ENCODE data around the gene HSD17B1.
"Not testable (repeated sequence)": the region's sequence is repeated elsewhere in the genome, so short reads cannot be mapped to it uniquely, and the experiment has no call there.

HSD17B1 gene

GRCh38 chr17:42526031-42526444 is 26.7 kb upstream of the HSD17B1 start:
- no peak for FAIRE-seq

DNA sequence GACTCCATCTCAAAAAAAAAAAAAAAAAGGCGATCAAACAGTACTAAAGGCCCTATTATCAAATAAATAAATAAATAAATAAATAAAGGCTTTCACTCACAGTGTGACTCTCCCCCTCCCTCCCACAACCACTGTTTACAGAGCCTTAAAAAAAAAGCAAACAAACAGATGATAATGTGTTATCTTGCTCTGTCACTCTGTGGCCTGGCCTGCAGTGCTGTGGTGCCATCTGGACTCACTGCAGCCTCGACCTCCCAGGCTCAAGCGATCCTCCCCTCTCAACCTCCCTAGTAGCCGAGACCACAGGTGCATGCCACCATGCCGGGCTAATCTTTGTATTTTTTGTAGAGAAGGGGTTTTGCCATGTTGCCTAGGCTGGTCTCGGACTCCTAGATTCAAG is 24.8 kb upstream of the HSD17B1 start:
- FAIRE-seq = no peak

- no peak for FAIRE-seq
Measured at GRCh38 chr17:42529061-42529460, 23.7 kb upstream of the HSD17B1 start.

GRCh38 chr17:42530952-42531454 is 21.7 kb upstream of the HSD17B1 start:
- no peak for FAIRE-seq

- FAIRE-seq = no peak
Measured at GRCh38 chr17:42531455-42532354, 21.0 kb upstream of the HSD17B1 start.

- FAIRE-seq = no peak
Measured at GRCh38 chr17:42535155-42536047, 17.3 kb upstream of the HSD17B1 start.

- FAIRE-seq = no peak
Measured at GRCh38 chr17:42536048-42536371, 16.7 kb upstream of the HSD17B1 start, which contains the start of gene NAGLU. Gene NAGLU (plus strand): TSS chr17:42536241. CDS start chr17:42536273, 32 bp downstream.

GRCh38 chr17:42536372-42537155 is 16.2 kb upstream of the HSD17B1 start:
- FAIRE-seq = no peak

- FAIRE-seq = no peak
Measured at GRCh38 chr17:42537156-42537805, 15.4 kb upstream of the HSD17B1 start.

DNA sequence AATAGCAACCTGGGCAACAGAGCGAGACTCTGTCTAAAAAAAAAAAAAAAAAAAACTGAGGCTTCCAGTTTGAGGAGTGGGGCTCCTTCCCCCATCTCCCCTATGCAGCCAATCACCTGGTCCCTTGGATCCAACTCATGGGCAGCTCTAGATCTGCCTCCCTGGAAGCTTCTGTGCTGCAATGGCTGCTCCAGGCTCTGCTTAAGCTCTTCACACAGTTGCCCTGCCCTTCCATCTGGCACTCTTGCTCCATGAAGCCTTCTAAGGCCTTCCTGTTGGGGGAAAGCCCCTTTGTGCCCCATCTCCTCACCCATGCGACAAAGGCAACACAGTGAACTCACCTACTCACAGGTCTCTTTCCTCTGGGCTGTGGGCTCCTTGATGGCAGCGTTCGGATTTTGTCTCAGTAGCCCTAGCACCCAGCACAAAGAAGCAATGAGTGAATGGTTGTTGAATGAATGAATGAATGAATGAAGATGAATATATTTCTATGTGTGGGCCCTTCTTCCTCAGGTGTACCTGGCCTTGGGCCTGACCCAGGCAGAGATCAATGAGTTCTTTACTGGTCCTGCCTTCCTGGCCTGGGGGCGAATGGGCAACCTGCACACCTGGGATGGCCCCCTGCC is 14.8 kb upstream of the HSD17B1 start:
- FAIRE-seq = no peak

DNA sequence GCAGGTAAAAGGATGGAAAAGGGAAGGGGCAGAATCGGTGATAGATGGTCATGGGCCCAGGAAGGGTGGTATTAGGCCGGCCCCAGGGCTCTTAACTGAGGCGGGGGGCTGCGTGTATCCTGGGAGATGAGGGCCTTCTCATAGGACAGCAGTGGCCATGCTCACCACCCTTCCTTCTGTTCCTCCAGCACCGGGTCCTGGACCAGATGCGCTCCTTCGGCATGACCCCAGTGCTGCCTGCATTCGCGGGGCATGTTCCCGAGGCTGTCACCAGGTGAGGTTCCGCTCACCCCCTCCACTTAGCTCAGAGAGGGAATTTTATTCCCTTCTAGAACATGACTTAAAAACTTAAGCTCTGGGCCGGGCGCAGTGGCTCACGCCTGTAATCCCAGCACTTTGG is 14.2 kb upstream of the HSD17B1 start:
- FAIRE-seq = no peak

DNA sequence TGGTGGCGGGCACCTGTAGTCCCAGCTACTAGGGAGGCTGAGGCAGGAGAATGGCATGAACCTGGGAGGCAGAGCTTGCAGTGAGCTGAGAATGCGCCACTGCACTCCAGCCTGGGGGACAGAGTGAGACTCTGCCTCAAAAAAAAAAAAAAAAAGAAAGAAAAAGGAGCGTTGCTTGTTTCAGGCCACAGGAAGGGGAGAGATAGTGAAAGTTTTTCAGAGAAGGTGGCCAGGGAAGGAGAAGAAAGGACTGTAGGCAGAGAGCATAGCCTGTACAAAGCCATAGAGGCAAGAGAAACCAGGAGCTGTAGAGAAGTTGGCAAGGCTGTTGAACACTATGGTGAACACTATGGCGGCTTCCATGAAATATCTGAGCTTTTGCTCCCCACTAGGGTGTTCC is 12.2 kb upstream of the HSD17B1 start:
- not testable (repeated sequence) for FAIRE-seq

DNA sequence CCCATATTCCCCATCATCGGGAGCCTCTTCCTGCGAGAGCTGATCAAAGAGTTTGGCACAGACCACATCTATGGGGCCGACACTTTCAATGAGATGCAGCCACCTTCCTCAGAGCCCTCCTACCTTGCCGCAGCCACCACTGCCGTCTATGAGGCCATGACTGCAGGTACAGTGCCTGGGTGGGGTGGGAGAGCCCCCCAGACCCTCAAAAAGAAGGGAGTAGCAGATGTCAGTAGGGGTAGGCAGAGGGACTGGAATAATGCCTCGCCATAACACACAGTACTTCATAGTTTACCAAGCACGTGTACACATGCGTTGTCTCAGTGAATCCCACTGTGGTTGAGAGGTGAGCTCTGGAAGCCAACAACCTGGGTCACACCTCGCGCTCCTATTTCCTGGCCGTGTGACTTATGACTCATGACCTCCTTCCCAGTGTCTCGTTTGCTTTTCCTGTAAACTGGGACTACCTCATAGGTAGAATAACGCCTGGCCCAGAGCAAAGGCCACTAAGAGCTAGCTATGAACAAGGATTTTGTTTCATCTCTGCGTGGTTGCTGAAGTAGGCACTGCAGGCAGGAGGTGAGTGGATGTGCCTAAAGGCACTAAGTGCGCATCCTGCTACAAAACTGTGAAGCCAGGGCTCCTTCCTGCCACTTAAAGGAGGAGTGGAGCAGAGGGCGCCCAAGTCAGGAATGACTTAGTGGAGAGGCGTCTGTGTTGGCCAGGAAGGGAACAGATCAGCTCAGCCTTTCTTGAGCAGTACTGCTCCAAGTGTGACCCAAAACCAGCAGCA is 11.5 kb upstream of the HSD17B1 start:
- no peak for FAIRE-seq

- no peak for FAIRE-seq
Measured at GRCh38 chr17:42543190-42544079, 9.3 kb upstream of the HSD17B1 start.

DNA sequence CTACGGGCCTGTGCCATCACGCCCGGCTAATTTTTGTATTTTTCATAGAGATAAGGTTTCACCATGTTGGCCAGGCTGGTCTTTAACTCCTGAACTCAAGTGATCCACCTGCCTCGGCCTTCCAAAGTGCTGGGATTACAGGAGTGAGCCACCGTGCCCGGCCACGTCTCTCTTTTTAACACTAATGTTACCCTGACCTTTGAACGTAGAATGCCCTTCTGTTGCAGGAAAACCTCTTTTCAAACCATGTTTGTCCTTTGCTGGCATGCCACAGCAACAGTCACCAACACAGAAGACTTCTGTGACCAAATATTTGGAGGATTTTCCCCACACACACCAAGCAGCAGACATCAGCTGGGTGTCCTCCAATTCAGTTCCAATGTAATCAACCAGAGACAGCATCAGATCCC is 7.8 kb upstream of the HSD17B1 start:
- FAIRE-seq = no peak

GRCh38 chr17:42545755-42546505 is 6.8 kb upstream of the HSD17B1 start:
- not testable (repeated sequence) for FAIRE-seq

DNA sequence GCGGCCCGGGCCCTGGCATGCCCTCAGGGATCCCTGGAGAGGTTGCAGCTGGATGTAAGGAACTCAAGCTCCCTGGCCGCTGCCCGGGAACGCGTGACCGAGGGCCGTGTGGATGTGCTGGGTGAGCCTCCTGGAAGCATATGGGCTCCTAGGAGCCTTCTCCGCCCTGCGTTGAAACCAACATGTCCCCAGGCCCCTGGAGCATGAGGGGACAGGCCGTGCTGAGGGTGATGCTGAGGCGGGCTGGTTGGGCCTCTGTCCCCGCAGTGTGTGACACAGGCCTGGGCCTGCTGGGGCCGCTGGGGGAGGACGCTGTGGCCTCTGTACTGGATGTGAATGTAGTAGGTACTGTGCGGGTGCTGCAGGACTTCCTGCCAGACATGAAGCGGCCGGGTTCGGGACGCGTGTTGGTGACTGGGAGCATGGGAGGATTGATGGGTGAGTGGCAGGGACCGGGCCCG is 5.7 kb upstream of the HSD17B1 start:
- no peak for FAIRE-seq

DNA sequence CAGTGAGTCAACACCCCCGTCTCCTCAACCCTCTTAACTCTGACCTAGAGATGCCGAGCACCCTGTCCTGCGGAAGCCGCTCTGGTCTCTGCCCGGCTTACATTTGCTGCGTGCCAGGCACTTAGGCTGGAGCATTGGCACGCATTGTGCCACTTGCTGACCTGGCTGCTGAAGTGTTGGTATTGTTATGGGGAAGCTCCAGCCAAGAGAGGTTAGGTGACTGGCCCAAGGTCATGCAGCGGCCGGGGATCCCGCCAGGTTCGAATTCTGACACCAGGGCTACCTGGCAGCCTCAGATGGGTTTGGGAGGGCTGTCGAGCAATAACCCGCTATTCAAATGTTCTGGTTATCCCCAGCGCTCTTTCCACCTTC is 5.0 kb upstream of the HSD17B1 start:
- no peak for FAIRE-seq
